ENCODE measurements around the gene PGAP2.
"Not testable (repeated sequence)": the region's sequence is repeated elsewhere in the genome, so short reads cannot be mapped to it uniquely, and the experiment has no call there.

Gene PGAP2

GRCh38 chr11:3808861-3809623 is 682 bp downstream of the PGAP2 start:
- DNase-seq: peak; percentile 55 to 70 (median 58)

- no peak for DNase-seq
Measured at GRCh38 chr11:3809624-3809928, 1.2 kb downstream of the PGAP2 start.

GRCh38 chr11:3810446-3810845 is 2.1 kb downstream of the PGAP2 start:
- no peak for DNase-seq

- DNase-seq: no peak
Measured at GRCh38 chr11:3810951-3811350, 2.6 kb downstream of the PGAP2 start.

- not testable (repeated sequence) for DNase-seq
Measured at GRCh38 chr11:3814832-3815231, 6.5 kb downstream of the PGAP2 start.

GRCh38 chr11:3815845-3816244 is 7.5 kb downstream of the PGAP2 start:
- DNase-seq: no peak

- DNase-seq: no peak
Measured at GRCh38 chr11:3816673-3817072, 8.3 kb downstream of the PGAP2 start.

GRCh38 chr11:3817181-3817800 is 8.9 kb downstream of the PGAP2 start:
- no peak for DNase-seq

- DNase-seq: no peak
Measured at GRCh38 chr11:3820971-3821370, 12.6 kb downstream of the PGAP2 start.

GRCh38 chr11:3822312-3822711 is 14.0 kb downstream of the PGAP2 start:
- no peak for DNase-seq

- DNase-seq: peak; percentile 34 to 54 (median 47)
Measured at GRCh38 chr11:3823303-3823702, 14.9 kb downstream of the PGAP2 start.

GRCh38 chr11:3823762-3824506 is 15.6 kb downstream of the PGAP2 start:
- DNase-seq: no peak

GRCh38 chr11:3824714-3825472 is 16.5 kb downstream of the PGAP2 start:
- peak; percentile 90 to 92 (median 90) for DNase-seq

GRCh38 chr11:3825473-3826154 is 17.3 kb downstream of the PGAP2 start:
- DNase-seq: no peak

GRCh38 chr11:3826721-3827120 is 18.4 kb downstream of the PGAP2 start:
- no peak for DNase-seq

- peak in 1 of 3 donors; percentile 38 for DNase-seq
Measured at GRCh38 chr11:3827434-3828186, 19.2 kb downstream of the PGAP2 start.

GRCh38 chr11:3830088-3830487 is 21.7 kb downstream of the PGAP2 start:
- DNase-seq: no peak

GRCh38 chr11:3830730-3831129 is 22.4 kb downstream of the PGAP2 start:
- peak; percentile 38 to 56 (median 44) for DNase-seq

- peak; percentile 88 to 91 (median 89) for DNase-seq
Measured at GRCh38 chr11:3831378-3832239, 23.2 kb downstream of the PGAP2 start.

GRCh38 chr11:3832816-3833215 is 24.5 kb downstream of the PGAP2 start:
- DNase-seq: no peak

- DNase-seq: no peak
Measured at GRCh38 chr11:3833449-3833848, 25.1 kb downstream of the PGAP2 start.
